GM12801 (cell line): ENCODE results near the gene PRR7.

Experiments
- TF ChIP-seq, protein P1 (sequence below): IDR thresholded peaks from one replicate; pipeline ENCODE4 v1.5.1; 2011; ENCODE audit warnings: control low read depth; ENCODE audit not compliant: insufficient read length; ENCODE audit errors: extremely low read depth

Gene PRR7

GRCh38 chr5:177474002-177474476 lies 27.4 kb downstream of the PRR7 start:
- TF ChIP-seq, protein P1, sequence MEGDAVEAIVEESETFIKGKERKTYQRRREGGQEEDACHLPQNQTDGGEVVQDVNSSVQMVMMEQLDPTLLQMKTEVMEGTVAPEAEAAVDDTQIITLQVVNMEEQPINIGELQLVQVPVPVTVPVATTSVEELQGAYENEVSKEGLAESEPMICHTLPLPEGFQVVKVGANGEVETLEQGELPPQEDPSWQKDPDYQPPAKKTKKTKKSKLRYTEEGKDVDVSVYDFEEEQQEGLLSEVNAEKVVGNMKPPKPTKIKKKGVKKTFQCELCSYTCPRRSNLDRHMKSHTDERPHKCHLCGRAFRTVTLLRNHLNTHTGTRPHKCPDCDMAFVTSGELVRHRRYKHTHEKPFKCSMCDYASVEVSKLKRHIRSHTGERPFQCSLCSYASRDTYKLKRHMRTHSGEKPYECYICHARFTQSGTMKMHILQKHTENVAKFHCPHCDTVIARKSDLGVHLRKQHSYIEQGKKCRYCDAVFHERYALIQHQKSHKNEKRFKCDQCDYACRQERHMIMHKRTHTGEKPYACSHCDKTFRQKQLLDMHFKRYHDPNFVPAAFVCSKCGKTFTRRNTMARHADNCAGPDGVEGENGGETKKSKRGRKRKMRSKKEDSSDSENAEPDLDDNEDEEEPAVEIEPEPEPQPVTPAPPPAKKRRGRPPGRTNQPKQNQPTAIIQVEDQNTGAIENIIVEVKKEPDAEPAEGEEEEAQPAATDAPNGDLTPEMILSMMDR = no peak

- TF ChIP-seq, protein P1 = no peak
Measured at GRCh38 chr5:177474846-177475562, 28.4 kb downstream of the PRR7 start.

DNA sequence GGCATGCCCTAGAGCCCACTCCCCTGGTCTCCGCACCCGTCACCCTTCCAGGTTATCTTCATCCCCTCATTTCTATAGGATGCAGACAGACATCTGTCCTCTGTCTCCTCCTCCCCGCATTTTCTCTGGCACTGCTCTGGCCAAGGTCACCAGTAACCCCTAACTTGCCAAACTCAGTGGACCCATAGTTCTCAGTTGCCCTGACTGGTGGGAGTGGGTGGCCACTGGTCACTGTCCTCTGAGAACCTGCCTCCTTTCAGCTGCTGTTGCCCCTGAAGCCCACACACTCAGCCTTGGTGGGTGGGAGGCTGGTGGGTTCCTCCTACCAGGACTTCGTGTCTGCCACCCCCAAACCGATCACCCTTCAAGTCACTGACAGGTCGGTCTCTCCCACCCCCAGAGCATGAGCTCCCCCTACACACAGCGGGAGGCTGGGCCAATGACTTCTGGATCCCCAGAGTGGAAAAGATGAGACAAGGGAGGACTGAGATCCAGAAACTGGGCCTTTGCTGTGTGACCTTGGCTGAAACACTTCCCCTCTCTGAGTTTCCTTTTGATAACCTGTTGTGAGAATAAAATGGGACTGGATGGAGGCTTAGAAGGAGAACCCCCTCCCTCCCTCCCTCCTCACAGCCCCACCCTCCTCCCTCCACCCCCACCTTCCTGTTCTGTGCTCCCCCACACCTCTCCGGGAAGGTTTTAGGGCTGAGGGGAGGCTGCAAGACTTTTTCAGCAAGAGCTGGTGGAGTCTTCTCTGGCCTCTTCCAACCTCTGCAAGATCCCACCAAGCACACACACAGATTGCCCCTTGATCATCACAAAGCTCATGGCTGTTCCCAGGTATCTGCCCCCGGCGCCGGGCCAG lies 29.2 kb downstream of the PRR7 start:
- TF ChIP-seq, protein P1 = no peak

DNA sequence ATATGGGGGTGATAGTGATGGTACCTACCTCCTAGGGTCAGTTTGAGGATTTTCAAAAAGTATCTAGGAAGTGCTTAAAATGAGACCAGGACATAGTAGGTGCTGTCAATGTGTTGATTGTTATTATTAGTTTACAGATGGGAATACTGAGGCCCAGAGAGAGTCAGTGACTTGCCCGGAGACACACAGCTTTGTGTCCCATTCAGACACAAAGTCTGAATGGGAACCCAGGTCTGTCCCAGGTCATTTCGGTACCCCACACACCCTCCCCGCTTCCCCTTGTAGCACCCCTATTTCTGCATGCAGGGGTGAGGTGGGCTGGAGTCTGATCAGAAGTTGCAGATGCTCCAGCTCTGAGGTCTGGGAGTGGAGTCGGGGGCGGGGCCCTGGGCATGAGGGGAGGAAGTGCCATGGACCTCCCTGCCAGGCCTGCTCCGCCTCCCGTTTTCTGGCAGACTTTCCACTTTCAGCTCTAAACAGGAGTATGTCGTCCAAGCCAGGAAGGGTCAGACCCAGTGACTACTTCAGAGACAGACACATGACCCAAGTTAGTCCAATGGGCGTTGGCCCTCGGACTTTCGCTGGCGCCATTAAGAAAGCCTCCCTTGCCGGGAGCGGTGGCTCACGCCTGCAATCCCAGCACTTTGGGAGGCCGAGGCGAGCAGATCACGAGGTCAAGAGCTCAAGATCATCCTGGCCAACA lies 30.1 kb downstream of the PRR7 start:
- TF ChIP-seq, protein P1 = no peak

- TF ChIP-seq, protein P1 = no peak
Measured at GRCh38 chr5:177477701-177478477, 31.3 kb downstream of the PRR7 start.

- TF ChIP-seq, protein P1 = no peak
Measured at GRCh38 chr5:177478711-177479646, 32.4 kb downstream of the PRR7 start.
